HCT116 (cell line): ENCODE data around the gene RAPGEF6. TPM values are rescaled to one million over a fixed set of nuclear protein-coding genes. Genes with fewer than 3 reads are reported as not detected.

Experiments
- ATAC-seq: fragments of 200-7000 bp; cut with Tn5 transposase; 2 replicates; pipeline ENCODE4 v1.9.1; 2020; ENCODE audit warnings: mild to moderate bottlenecking, moderate library complexity
- BruUV-seq: library from RNA; stranded (reverse); fragments of 400-500 nt; replicated peaks from 2 replicates; lab custom pipeline; 2021; lab: Mats Ljungman, UMichigan
- CTCF ChIA-PET: fragments of 300-600 bp; sonication (Branson Sonifier 250); formaldehyde crosslinking; loops from one replicate; lab custom pipeline; 2021; ENCODE audit warnings: antibody characterized with exemption; lab: Charles Lee
- POLR2A ChIA-PET: fragments of 300-600, 350-600 bp; sonication (Branson Sonifier 250); formaldehyde crosslinking; loops from one replicate; lab custom pipeline; 2021; ENCODE audit warnings: antibody characterized with exemption; lab: Charles Lee
- RAD21 ChIA-PET, 2 experiments: fragments of 300-600 bp; sonication (Branson Sonifier 250); formaldehyde crosslinking; loops; one replicate each; lab custom pipeline; 2023; ENCODE audit warnings: low total read pairs in 2 of 2; ENCODE audit not compliant: uncharacterized antibody in 2 of 2, unreplicated experiment in 2 of 2, low non-redundant PET in 1 of 2; lab: Charles Lee
- DNase-seq: peaks from one replicate; pipeline ENCODE4 v3.0.0-alpha.2; 2010; ENCODE audit warnings: low read depth, low spot score
- H2AFZ ChIP-seq: fragments of 200-600 bp; shearing (Covaris generic), sonication (generic); 2 replicates; pipeline ENCODE4 v1.6.1; 2017; ENCODE audit warnings: low read depth, mixed run types, mixed read lengths, antibody characterized with exemption, low read length; ENCODE audit not compliant: poor library complexity, severe bottlenecking
- H3K27ac ChIP-seq: 2 replicates; pipeline ENCODE4 v1.5.1; 2012; ENCODE audit warnings: low read depth, low read length
- H3K27me3 ChIP-seq: fragments of 200-600 bp; sonication (generic); 2 replicates; pipeline ENCODE4 v1.6.1; 2016; ENCODE audit warnings: mixed run types, low read length, mixed read lengths; ENCODE audit not compliant: insufficient read depth
- H3K36me3 ChIP-seq, 2 experiments: fragments of 200-500 bp in 1 of 2; fragments of 200-600 bp in 1 of 2; sonication (Bioruptor generic) in 1 of 2; sonication (generic) in 1 of 2; 2 replicates each; pipeline versions ENCODE4 v1.5.1 to v1.6.1; 2014 to 2016; ENCODE audit warnings: low read length in 2 of 2, inconsistent platforms in 1 of 2, mixed read lengths in 1 of 2, mixed run types in 1 of 2; ENCODE audit not compliant: insufficient read depth in 2 of 2, control insufficient read depth in 1 of 2
- H3K4me1 ChIP-seq, 2 experiments: fragments of 200-600 bp in 1 of 2; sonication (generic) in 1 of 2; 2 replicates each; pipeline versions ENCODE4 v1.5.1 to v1.6.1; 2012 to 2017; ENCODE audit warnings: low read length in 2 of 2, inconsistent platforms in 1 of 2, mild to moderate bottlenecking in 1 of 2, mixed read lengths in 1 of 2, mixed run types in 1 of 2, moderate library complexity in 1 of 2; ENCODE audit not compliant: insufficient read depth in 2 of 2, control insufficient read depth in 1 of 2
- H3K4me2 ChIP-seq: fragments of 200-600 bp; sonication (generic); 2 replicates; pipeline ENCODE4 v1.6.1; 2017; ENCODE audit warnings: mixed run types, low read length, mixed read lengths
- H3K4me3 ChIP-seq, 2 experiments: fragments of 200-600 bp in 1 of 2; sonication (generic) in 1 of 2; replicated peaks in 1 of 2; 2 replicates each; pipeline ENCODE4 v1.5.1; 2011 to 2016; ENCODE audit warnings: low read length in 2 of 2, control low read depth in 1 of 2, low read depth in 1 of 2, mild to moderate bottlenecking in 1 of 2, mixed read lengths in 1 of 2, mixed run types in 1 of 2
- H3K79me2 ChIP-seq: fragments of 200-600 bp; sonication (generic); 2 replicates; pipeline ENCODE4 v1.6.1; 2017; ENCODE audit warnings: mild to moderate bottlenecking, mixed run types, low read length, moderate library complexity, mixed read lengths; ENCODE audit not compliant: insufficient read depth
- H3K9ac ChIP-seq: fragments of 200-600 bp; sonication (generic); 2 replicates; pipeline ENCODE4 v1.6.1; 2016; ENCODE audit warnings: low read length, mixed read lengths
- H3K9me2 ChIP-seq: fragments of 200-600 bp; sonication (generic), shearing (Covaris generic); 2 replicates; pipeline ENCODE4 v1.6.1; 2017; ENCODE audit warnings: mixed run types, mild to moderate bottlenecking, moderate library complexity; ENCODE audit not compliant: insufficient read depth
- H3K9me3 ChIP-seq, 2 experiments: fragments of 200-500 bp in 1 of 2; fragments of 200-600 bp in 1 of 2; sonication (Bioruptor generic) in 1 of 2; sonication (generic) in 1 of 2; 2 replicates each; pipeline ENCODE4 v1.6.1; 2014 to 2017; ENCODE audit warnings: low read length in 2 of 2, mixed read lengths in 2 of 2, inconsistent platforms in 1 of 2, low read depth in 1 of 2, mild to moderate bottlenecking in 1 of 2, mixed run types in 1 of 2, moderate library complexity in 1 of 2; ENCODE audit not compliant: control insufficient read depth in 1 of 2, insufficient read depth in 1 of 2
- H4K20me1 ChIP-seq: fragments of 200-600 bp; sonication (generic), shearing (Covaris generic); 2 replicates; pipeline ENCODE4 v1.6.1; 2017; ENCODE audit warnings: mixed run types, mild to moderate bottlenecking, moderate library complexity; ENCODE audit not compliant: insufficient read depth
- CBX3 ChIP-seq: IDR thresholded peaks from 2 replicates; pipeline ENCODE4 v1.6.1; 2012; ENCODE audit warnings: low read depth
- CEBPB ChIP-seq: IDR thresholded peaks from 2 replicates; pipeline ENCODE4 v1.6.1; 2012; ENCODE audit warnings: low read depth
- CTCF ChIP-seq, 3 experiments: fragments of 200-600 bp in 1 of 3; sonication (generic) in 1 of 3; IDR thresholded peaks in 2 of 3; conservative IDR thresholded peaks in 1 of 3; 2 replicates each; pipeline ENCODE4 v1.5.1; 2012 to 2017; ENCODE audit warnings: low read depth in 2 of 3, low read length in 2 of 3, antibody characterized with exemption in 1 of 3, borderline replicate concordance in 1 of 3, control low read depth in 1 of 3, mild to moderate bottlenecking in 1 of 3, mixed read lengths in 1 of 3, mixed run types in 1 of 3, moderate library complexity in 1 of 3; ENCODE audit not compliant: insufficient read depth in 1 of 3
- EGR1 ChIP-seq: IDR thresholded peaks from 2 replicates; pipeline ENCODE4 v1.6.1; 2012; ENCODE audit warnings: low read depth
- EZH2phosphoT487 ChIP-seq: fragments of 200-600 bp; IDR thresholded peaks from 2 replicates; pipeline ENCODE4 v1.6.1; 2018; ENCODE audit warnings: antibody characterized with exemption, borderline replicate concordance
- FOSL1 ChIP-seq: IDR thresholded peaks from 2 replicates; pipeline ENCODE4 v1.6.1; 2012; ENCODE audit warnings: low read depth
- JUND ChIP-seq: IDR thresholded peaks from 2 replicates; pipeline ENCODE4 v1.6.1; 2012
- POLR2A ChIP-seq: IDR thresholded peaks from 2 replicates; pipeline ENCODE4 v1.7.0; 2011; ENCODE audit warnings: borderline replicate concordance; ENCODE audit not compliant: insufficient read depth, insufficient read length; ENCODE audit errors: extremely low read depth
- POLR2AphosphoS5 ChIP-seq: IDR thresholded peaks from 2 replicates; pipeline ENCODE4 v1.6.1; 2011; ENCODE audit warnings: mild to moderate bottlenecking, low read depth, low read length, moderate library complexity
- RAD21 ChIP-seq: IDR thresholded peaks from 2 replicates; pipeline ENCODE4 v1.6.1; 2012; ENCODE audit warnings: low read depth, mild to moderate bottlenecking
- REST ChIP-seq: IDR thresholded peaks from 2 replicates; pipeline ENCODE4 v1.6.1; 2012; ENCODE audit warnings: low read depth
- SIN3A ChIP-seq: IDR thresholded peaks from 2 replicates; pipeline ENCODE4 v1.6.1; 2012; ENCODE audit warnings: low read depth
- YY1 ChIP-seq: IDR thresholded peaks from 2 replicates; pipeline ENCODE4 v1.6.1; 2011; ENCODE audit warnings: low read length, low read depth, moderate library complexity, mild to moderate bottlenecking; ENCODE audit not compliant: insufficient replicate concordance; ENCODE audit errors: extremely low read depth
- ZFX ChIP-seq: fragments of 450-650 bp; IDR thresholded peaks from 2 replicates; pipeline ENCODE4 v1.6.1; 2017
- ZNF274 ChIP-seq: fragments of 200-500 bp; sonication (Bioruptor generic); IDR thresholded peaks from 2 replicates; pipeline ENCODE4 v1.6.1; 2014; ENCODE audit warnings: mild to moderate bottlenecking, low read depth, low read length, inconsistent platforms
- intact Hi-C: fragments of 100-400 bp; cut with micrococcal nuclease; formaldehyde crosslinking; loops from 2 replicates; pipeline ENCODE4 v1.10.0; 2022
- total RNA-seq: library from RNA; stranded (reverse); gene quantifications from one replicate; pipeline ENCODE4 v1.2.1, GENCODE V29; 2021; ENCODE audit not compliant: unreplicated experiment

The RAPGEF6 gene
- total RNA-seq, 1 experiment from 2014 or later = 18.4 TPM

GRCh38 chr5:131396630-131397273, 238.3 kb downstream of the RAPGEF6 start:
- no peak overlapping the region for H2AFZ ChIP-seq
- no TSS peak for BruUV-seq

More at GRCh38 chr5:131396630-131397273, 238.3 kb downstream of the RAPGEF6 start:
- H3K27me3 ChIP-seq = no peaks in the 10 kb centered on the region
- ChIA-PET CTCF (no interaction called here), POLR2A (no interaction called here), RAD21 (no interaction called here)
- no peak overlapping the region for H3K4me2 ChIP-seq
- no peaks in the 10 kb centered on the region for H3K4me1 ChIP-seq
- H3K9me2 ChIP-seq = no peaks in the 10 kb centered on the region
- TF ChIP-seq YY1 (no peak), EZH2phosphoT487 (no peak), CTCF (IDR thresholded peaks at IDR 0.05 in 2 of 3, conservative IDR thresholded peaks at IDR 0.05 in 1 of 3; ENCODE audit: borderline replicate concordance in 1 of 3, insufficient read depth in 1 of 3, low read depth in 2 of 3, low read length in 2 of 3) (no peak), FOSL1 (no peak), POLR2AphosphoS5 (no peak), CBX3 (no peak), ZFX (no peak), REST (no peak), ZNF274 (no peak), JUND (no peak), RAD21 (no peak), SIN3A (no peak), POLR2A (no peak), EGR1 (no peak), CEBPB (no peak)
- no peaks in the 10 kb centered on the region for H3K79me2 ChIP-seq
- H3K9me3 ChIP-seq = no peaks in the 10 kb centered on the region
- no peak overlapping the region for H3K4me3 ChIP-seq
- H4K20me1 ChIP-seq = no peaks in the 10 kb centered on the region
- peaks cover 7 to 26% of the 10 kb centered on the region in 2 experiments; a peak in 3 of 4 replicates for H3K36me3 ChIP-seq
- DNase-seq = no peak
- intact Hi-C loops = no loop called here
- H3K27ac ChIP-seq = no peak overlapping the region
- ATAC-seq = no peak
- no peak overlapping the region for H3K9ac ChIP-seq
